Right lobe of liver (tissue), 4 donors: ENCODE data around the gene FKBP9.
"Not testable (repeated sequence)": the region's sequence is repeated elsewhere in the genome, so short reads cannot be mapped to it uniquely, and the experiment has no call there.

Experiments
- CTCF ChIP-seq, 4 donors: fragments of 200-600 bp in 3 of 4; fragments of 450-650 bp in 1 of 4; IDR thresholded peaks; one replicate each; pipeline versions ENCODE4 v1.5.1 to v1.8.0; 2016 to 2022; ENCODE audit warnings: antibody characterized with exemption in 4 of 4, mild to moderate bottlenecking in 2 of 4
- POLR2A ChIP-seq: fragments of 450-650 bp; IDR thresholded peaks from one replicate; pipeline ENCODE4 v1.6.1; 2017; ENCODE audit warnings: antibody characterized with exemption, mild to moderate bottlenecking
- donor health status: DM: no; HTN: no; CAD: no.
- donor health status: DM: no; HTN: no; CAD: no.
- donor health status: DM: no; HTN: yes; CAD: no.

- not testable (repeated sequence) for TF ChIP-seq POLR2A; CTCF (IDR thresholded peaks at IDR 0.05)
Measured at GRCh38 chr7:32967268-32967582, 10.0 kb downstream of the FKBP9 start.
